DMS153 treated with DMSO at 0.1 percent for 48 hours (cell line): ENCODE data around the gene TBX4.

Experiments
- DNase-seq: peaks from one replicate; lab custom pipeline; 2025; ENCODE audit not compliant: unreplicated experiment; lab: John Stamatoyannopoulos, UW

Gene TBX4

GRCh38 chr17:61464130-61464842, 12.1 kb downstream of the TBX4 start:
- no peak for DNase-seq

GRCh38 chr17:61464843-61465180, 12.6 kb downstream of the TBX4 start:
- DNase-seq: no peak

- DNase-seq: no peak
Measured at GRCh38 chr17:61465550-61466237, 13.5 kb downstream of the TBX4 start.

- DNase-seq: no peak
Measured at GRCh38 chr17:61466246-61466645, 14.0 kb downstream of the TBX4 start.

- DNase-seq: no peak
Measured at GRCh38 chr17:61467416-61468262, 15.4 kb downstream of the TBX4 start.

GRCh38 chr17:61468263-61468907, 16.2 kb downstream of the TBX4 start:
- no peak for DNase-seq

- DNase-seq: no peak
Measured at GRCh38 chr17:61469474-61469873, 17.3 kb downstream of the TBX4 start.

GRCh38 chr17:61469949-61470348, 17.7 kb downstream of the TBX4 start:
- DNase-seq: no peak

- DNase-seq: no peak
Measured at GRCh38 chr17:61470530-61471136, 18.4 kb downstream of the TBX4 start.

- DNase-seq: no peak
Measured at GRCh38 chr17:61474235-61474927, 22.2 kb downstream of the TBX4 start.

- no peak for DNase-seq
Measured at GRCh38 chr17:61474934-61475333, 22.7 kb downstream of the TBX4 start.

GRCh38 chr17:61475726-61476125, 23.5 kb downstream of the TBX4 start:
- no peak for DNase-seq

GRCh38 chr17:61476476-61477203, 24.4 kb downstream of the TBX4 start:
- no peak for DNase-seq

- no peak for DNase-seq
Measured at GRCh38 chr17:61477204-61477834, 25.1 kb downstream of the TBX4 start.

GRCh38 chr17:61478026-61478789, 26.0 kb downstream of the TBX4 start:
- no peak for DNase-seq

GRCh38 chr17:61478790-61479492, 26.7 kb downstream of the TBX4 start:
- DNase-seq: no peak

GRCh38 chr17:61479493-61480413, 27.5 kb downstream of the TBX4 start:
- no peak for DNase-seq
